ENCODE results near the gene TIMM44. TPM values are rescaled to one million over a fixed set of nuclear protein-coding genes. Genes with fewer than 3 reads are reported as not detected.

TIMM44 gene
- total and polyA plus RNA-seq, 10 of the 15 experiments (the other 5 are each of a cell fraction or from before 2014, with no cell fraction given): 6.6 to 90.7 (median 57.6) TPM

DNA sequence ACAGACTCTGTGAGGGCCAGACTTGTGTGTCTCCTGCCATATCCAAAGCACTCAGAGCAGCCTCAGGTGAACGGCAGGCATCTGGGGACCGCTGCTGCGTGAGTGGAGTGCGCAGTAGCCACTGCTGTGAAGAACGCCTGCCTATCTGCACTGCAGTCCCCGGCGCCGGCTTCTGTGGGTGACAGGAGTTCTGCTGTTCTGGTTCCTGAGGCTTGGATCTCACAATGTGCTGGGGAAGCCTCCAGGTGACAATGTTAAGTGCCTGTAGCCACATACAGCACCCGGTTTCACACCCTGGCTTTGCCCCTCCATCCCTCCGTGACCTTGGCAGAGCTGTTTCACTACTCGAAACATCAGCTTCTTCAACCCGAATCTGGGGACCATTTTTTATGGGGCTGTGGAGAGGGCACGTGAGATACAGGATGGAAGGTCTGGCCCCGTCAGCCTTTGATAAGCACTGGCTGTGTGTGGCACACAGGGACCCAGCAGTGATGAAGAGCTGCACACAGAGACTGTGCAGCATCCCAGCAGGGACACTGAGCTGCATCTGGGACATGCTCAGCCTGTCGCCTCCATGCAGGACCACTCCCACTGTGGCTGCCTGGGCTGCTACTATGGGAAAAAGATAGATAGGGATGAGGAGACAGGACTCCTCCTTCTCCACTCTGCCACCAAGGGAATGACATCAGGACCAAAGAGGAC lies 33.7 kb upstream of the TIMM44 start:
- Histone ChIP-seq H3K27me3 (replicated peaks in 1 of 2; ENCODE audit: control insufficient read depth in 2 of 2, insufficient read depth in 2 of 2, low read length in 1 of 2) (no peaks in the 10 kb centered on the region), H3K27ac (ENCODE audit: control insufficient read depth, insufficient read depth) (no peak overlapping the region), H3K9me3 (replicated peaks; ENCODE audit: control insufficient read depth, insufficient read depth, low read length) (no peaks in the 10 kb centered on the region), H2AFZ (ENCODE audit: control insufficient read depth, low read depth, low read length) (no peak overlapping the region), H3K4me1 (ENCODE audit: control insufficient read depth, insufficient read depth, low read length) (no peaks in the 10 kb centered on the region), H3K9ac (ENCODE audit: control insufficient read depth, insufficient read depth, low read length) (no peak overlapping the region), H3K79me2 (ENCODE audit: control insufficient read depth, insufficient read depth, low read length) (no peaks in the 10 kb centered on the region), H4K20me1 (ENCODE audit: control insufficient read depth, insufficient read depth) (no peaks in the 10 kb centered on the region), H3K36me3 (ENCODE audit: control insufficient read depth in 2 of 2, insufficient read depth in 2 of 2, low read length in 1 of 2) (peaks cover 25 to 54% of the 10 kb centered on the region in 2 experiments; a peak in 3 of 4 replicates), H3K4me2 (ENCODE audit: control insufficient read depth, insufficient read depth) (no peak overlapping the region), H3K4me3 (no peak overlapping the region)
- FAIRE-seq: no peak
- no peak for DNase-seq (ENCODE audit: low read depth, low spot score)
- TF ChIP-seq TAF1 (IDR thresholded peaks at IDR 0.05; ENCODE audit: borderline replicate concordance, low read depth, low read length) (no peak), BHLHE40 (IDR thresholded peaks at IDR 0.05; ENCODE audit: borderline replicate concordance in 1 of 2, low read depth in 2 of 2, low read length in 1 of 2) (no peak), ZNF207 (IDR thresholded peaks at IDR 0.05; ENCODE audit: borderline replicate concordance) (no peak), KAT2A (conservative IDR thresholded peaks at IDR 0.05; ENCODE audit: control insufficient read depth, low read depth, low read length) (no peak), YY1 (IDR thresholded peaks at IDR 0.05; ENCODE audit: low read depth, low read length) (no peak), SMAD1 (IDR thresholded peaks at IDR 0.05; ENCODE audit: low read depth, partially characterized antibody) (no peak), RELA (IDR thresholded peaks at IDR 0.05; ENCODE audit: borderline replicate concordance, partially characterized antibody) (no peak), WRNIP1 (IDR thresholded peaks at IDR 0.05; ENCODE audit: borderline replicate concordance, low read depth, low read length) (no peak)
- ATAC-seq: no peak
- intact Hi-C loops (cut with micrococcal nuclease; ENCODE audit: unreplicated experiment): no loop called here
- BruUV-seq (replicated peaks): no TSS peak
- ChIA-PET POLR2A (interaction anchor here (0.6 kb wide), 1 partner anchor 318 kb away, joined by 3 read pairs; no protein-coding TSS in a partner anchor), RAD21 (ENCODE audit: unreplicated experiment) (no interaction called here), CTCF (interaction anchor here (0.6 kb wide), 1 partner anchor 116 kb away, joined by 3 read pairs; no protein-coding TSS in a partner anchor), SMC1A (ENCODE audit: uncharacterized antibody, unreplicated experiment) (interaction anchor here (0.8 kb wide), 1 partner anchor 25 kb away, joined by 3 read pairs; no protein-coding TSS in a partner anchor)
- 93% methylated on average over 15 of the region's 15 CpGs for WGBS (ENCODE audit: insufficient coverage, insufficient replicate concordance, low lambda C conversion rate, missing lambda C conversion rate)
- in situ Hi-C loops (cut with MboI): no loop called here

Data from GM12878 (cell line).